Heart left ventricle (tissue), 16 donors: ENCODE data around the gene ATP11C. TPM values are rescaled to one million over a fixed set of nuclear protein-coding genes. Genes with fewer than 3 reads are reported as not detected.
"Not testable (repeated sequence)": the region's sequence is repeated elsewhere in the genome, so short reads cannot be mapped to it uniquely, and the experiment has no call there.

ENCODE experiments used
- ATAC-seq, 4 donors: fragments of 200-7000 bp; cut with Tn5 transposase; one replicate each; pipeline ENCODE4 v1.9.1; 2020 to 2022; ENCODE audit warnings: moderate library complexity in 4 of 4, mild to moderate bottlenecking in 3 of 4, moderate number of reproducible peaks in 1 of 4
- DNase-seq, 5 donors: peaks; one replicate each; pipeline ENCODE4 v3.0.0-alpha.2; 2020
- H3K27ac ChIP-seq, 12 donors: fragments of 200-600 bp; sonication (generic) in 4 of 12; one replicate each; pipeline versions ENCODE4 v1.5.0 to v1.8.0; 2016 to 2022; ENCODE audit warnings: mild to moderate bottlenecking in 2 of 12
- H3K27me3 ChIP-seq, 9 donors: fragments of 200-600 bp; sonication (generic) in 2 of 9; one replicate each; pipeline versions ENCODE4 v1.5.1 to v1.8.0; 2016 to 2022; ENCODE audit warnings: mild to moderate bottlenecking in 3 of 9
- H3K36me3 ChIP-seq, 9 donors: fragments of 200-600 bp; sonication (generic) in 2 of 9; one replicate each; pipeline versions ENCODE4 v1.5.0 to v1.8.0; 2018 to 2022; ENCODE audit warnings: mild to moderate bottlenecking in 2 of 9
- H3K4me1 ChIP-seq, 12 donors: fragments of 200-600 bp; sonication (generic) in 4 of 12; one replicate each; pipeline versions ENCODE4 v1.5.0 to v1.8.0; 2016 to 2022; ENCODE audit warnings: mild to moderate bottlenecking in 3 of 12
- H3K4me3 ChIP-seq, 12 donors: fragments of 200-600 bp; sonication (generic) in 4 of 12; one replicate each; pipeline versions ENCODE4 v1.5.0 to v1.8.0; 2017 to 2022; ENCODE audit warnings: mild to moderate bottlenecking in 9 of 12, moderate library complexity in 4 of 12
- H3K9me3 ChIP-seq, 12 donors: fragments of 200-600 bp; sonication (generic) in 4 of 12; one replicate each; pipeline versions ENCODE4 v1.5.0 to v1.8.0; 2016 to 2022; ENCODE audit warnings: mild to moderate bottlenecking in 1 of 12
- POLR2A ChIP-seq, 2 donors: fragments of 450-650 bp; IDR thresholded peaks; one replicate each; pipeline ENCODE4 v1.6.1; 2017; ENCODE audit warnings: antibody characterized with exemption in 2 of 2, mild to moderate bottlenecking in 2 of 2, moderate library complexity in 2 of 2
- WGBS, 4 donors: extraction: QIAGEN DNeasy Blood & Tissue Kit in 2 of 4; methylation state at CpG; one replicate each; pipeline versions ENCODE4 v1.1.5 to v1.1.7; 2013 to 2018; 5-methylcytosine and 5-hydroxymethylcytosine counted together
- intact Hi-C, 10 donors: fragments of 100-400 bp; cut with DNase I; formaldehyde crosslinking; loops; one replicate each; pipeline versions ENCODE4 v1.11.1 to v1.14.2; 2022
- polyA plus RNA-seq, 2 donors: library from polyadenylated mRNA; stranded (reverse); fragments of 200-250 nt; gene quantifications; one replicate each; pipeline ENCODE4 v1.2.3, GENCODE V29; 2013
- total RNA-seq, 9 donors: library from RNA; depleted of rRNA in 2 of 9; stranded (reverse); fragments of >200 nt in 2 of 9; fragmentation: NEBNext Ultra II Directional in 3 of 9; extraction: Animal tissue kit (Norgen Biotek cat#: 25700) in 3 of 9; gene quantifications; one replicate each; pipeline versions ENCODE4 v1.1.0 to v1.2.4, GENCODE V29; 2016 to 2023
- TF ChIP-seq, protein P1 (sequence below), 12 donors: fragments of 200-600 bp; sonication (generic) in 4 of 12; IDR thresholded peaks; one replicate each; pipeline versions ENCODE4 v1.5.0 to v1.8.0; 2018 to 2022; ENCODE audit warnings: antibody characterized with exemption in 12 of 12, mild to moderate bottlenecking in 5 of 12
- donor health status: ischemic (EF 13 %, LVEDD 7.1; RV severe dilation, severe dysfunction).
- donor health status: healthy with polysubstance abuse.
- donor health status: DM: no; HTN: yes; CAD: no.
- donor health status: DM: no; HTN: no; CAD: no.
- donor health status: ischemic (EF 25% LVEDD 6.9; RV normal size, moderate dysfunction).
- donor health status: ischemic (EF 25% LVEDD 5.7; RV mildly dilated, moderate dysfunction).
- donor health status: healthy.
- donor health status: DM: yes; HTN: yes; CAD: no.
- donor health status: ischemic (EF 35%, LVEDD 5.7; RV mildly dilated, moderate dysfunction).
- donor health status: nonischemic (EF 11% LVEDD 7.7; RV severe dilation, severe dysfunction).
- donor health status: DM: yes; HTN: yes; CAD: no.
- donor health status: PGD.
- donor health status: ischemic (EF 29% LVEDD 5.4; RV normal size, mild dysfunction).
- donor health status: nonischemic (EF 23%, LVEDD 6.1; RV moderate dilation, normal function).

ATP11C gene
- total and polyA plus RNA-seq, 11 donors = 1.1 to 10.2 (median 3.9) TPM

GRCh38 chrX:139850968-139851367 is 81.9 kb downstream of the ATP11C start:
- DNase-seq (no peak), ATAC-seq (no peak)
- Histone ChIP-seq H3K27ac (no peak overlapping the region), H3K4me1 (no peaks in the 10 kb centered on the region), H3K9me3 (no peaks in the 10 kb centered on the region), H3K36me3 (no peaks in the 10 kb centered on the region), H3K4me3 (no peak overlapping the region), H3K27me3 (peaks cover 0 to 3% (median 0%) of the 10 kb centered on the region in 9 donors)
- intact Hi-C loops = no loop called here
- TF ChIP-seq POLR2A (IDR thresholded peaks at IDR 0.05) = no peak
- 58 to 99% (median 82%) methylated on average over 1 to 2 of the region's 2 CpGs for WGBS, 4 donors

- DNase-seq (no peak), ATAC-seq (no peak)
- intact Hi-C loops = no loop called here
- H3K27ac ChIP-seq = no peak overlapping the region
- H3K27me3 ChIP-seq = peaks cover 0 to 3% (median 0%) of the 10 kb centered on the region in 9 donors
- H3K9me3 ChIP-seq = no peaks in the 10 kb centered on the region
- 45 to 72% (median 58%) methylated on average over 2 of the region's 2 CpGs for WGBS, 4 donors
- no peak overlapping the region for H3K4me3 ChIP-seq
- peaks cover 0 to 11% (median 0%) of the 10 kb centered on the region in 12 donors for H3K4me1 ChIP-seq
- no peak for TF ChIP-seq POLR2A (IDR thresholded peaks at IDR 0.05)
- TF ChIP-seq, protein P1, sequence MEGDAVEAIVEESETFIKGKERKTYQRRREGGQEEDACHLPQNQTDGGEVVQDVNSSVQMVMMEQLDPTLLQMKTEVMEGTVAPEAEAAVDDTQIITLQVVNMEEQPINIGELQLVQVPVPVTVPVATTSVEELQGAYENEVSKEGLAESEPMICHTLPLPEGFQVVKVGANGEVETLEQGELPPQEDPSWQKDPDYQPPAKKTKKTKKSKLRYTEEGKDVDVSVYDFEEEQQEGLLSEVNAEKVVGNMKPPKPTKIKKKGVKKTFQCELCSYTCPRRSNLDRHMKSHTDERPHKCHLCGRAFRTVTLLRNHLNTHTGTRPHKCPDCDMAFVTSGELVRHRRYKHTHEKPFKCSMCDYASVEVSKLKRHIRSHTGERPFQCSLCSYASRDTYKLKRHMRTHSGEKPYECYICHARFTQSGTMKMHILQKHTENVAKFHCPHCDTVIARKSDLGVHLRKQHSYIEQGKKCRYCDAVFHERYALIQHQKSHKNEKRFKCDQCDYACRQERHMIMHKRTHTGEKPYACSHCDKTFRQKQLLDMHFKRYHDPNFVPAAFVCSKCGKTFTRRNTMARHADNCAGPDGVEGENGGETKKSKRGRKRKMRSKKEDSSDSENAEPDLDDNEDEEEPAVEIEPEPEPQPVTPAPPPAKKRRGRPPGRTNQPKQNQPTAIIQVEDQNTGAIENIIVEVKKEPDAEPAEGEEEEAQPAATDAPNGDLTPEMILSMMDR (IDR thresholded peaks at IDR 0.05) = no peak
- H3K36me3 ChIP-seq = no peaks in the 10 kb centered on the region
Observed at GRCh38 chrX:139844884-139845283, 88.0 kb downstream of the ATP11C start.

GRCh38 chrX:139844163-139844562 is 88.7 kb downstream of the ATP11C start:
- H3K4me1 ChIP-seq = peaks cover 0 to 11% (median 0%) of the 10 kb centered on the region in 12 donors
- DNase-seq = no peak
- H3K27me3 ChIP-seq = no peaks in the 10 kb centered on the region
- intact Hi-C loops = no loop called here
- no peaks in the 10 kb centered on the region for H3K36me3 ChIP-seq
- H3K4me3 ChIP-seq = no peak overlapping the region
- TF ChIP-seq POLR2A (IDR thresholded peaks at IDR 0.05) = no peak
- TF ChIP-seq, protein P1 (IDR thresholded peaks at IDR 0.05) = no peak
- ATAC-seq = no peak
- H3K9me3 ChIP-seq = peaks cover 0 to 3% (median 0%) of the 10 kb centered on the region in 12 donors
- WGBS, 4 donors = 59 to 72% (median 69%) methylated on average over 2 of the region's 2 CpGs
- no peak overlapping the region for H3K27ac ChIP-seq

- ATAC-seq = no peak
- 62 to 74% (median 69%) methylated on average over 8 of the region's 8 CpGs for WGBS, 4 donors
Observed at GRCh38 chrX:139842326-139843185, 90.3 kb downstream of the ATP11C start.

DNA sequence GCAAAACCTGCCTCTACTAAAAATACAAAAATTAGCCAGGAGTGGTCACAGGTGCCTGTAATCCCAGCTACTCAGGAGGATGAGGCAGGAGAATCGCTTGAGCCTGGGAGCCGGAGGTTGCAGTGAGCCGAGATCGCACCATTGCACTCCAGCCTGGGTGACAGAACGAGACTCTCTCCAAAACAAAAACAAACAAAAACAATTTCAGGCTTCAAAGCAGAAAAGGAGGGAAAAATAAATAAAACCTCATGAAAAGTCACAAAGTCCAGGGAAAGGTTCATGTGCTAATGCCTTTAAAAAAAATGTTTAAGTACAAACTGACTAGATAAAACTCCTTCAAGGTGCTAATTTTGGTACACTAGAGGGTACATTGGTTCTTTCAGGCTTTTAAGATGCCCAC is 96.5 kb downstream of the ATP11C start:
- H3K4me3 ChIP-seq, H3K36me3 ChIP-seq, DNase-seq, H3K27ac ChIP-seq, H3K27me3 ChIP-seq, ATAC-seq: not testable (repeated sequence)
- Histone ChIP-seq H3K4me1 (peaks cover 0 to 15% (median 6%) of the 10 kb centered on the region in 12 donors), H3K9me3 (peaks cover 0 to 15% (median 1%) of the 10 kb centered on the region in 12 donors)
- intact Hi-C loops = loop anchor here in 2 of 10 donors (1.0 to 10.0 kb wide), 2 partner anchors 26 to 48 kb away; no protein-coding TSS in a partner anchor
- 88 to 99% (median 96%) methylated on average over 5 of the region's 5 CpGs for WGBS, 4 donors

More at GRCh38 chrX:139842326-139843185, 90.3 kb downstream of the ATP11C start:
- H3K27me3 ChIP-seq = no peaks in the 10 kb centered on the region
- intact Hi-C loops = no loop called here
- TF ChIP-seq POLR2A (IDR thresholded peaks at IDR 0.05) = no peak
- TF ChIP-seq, protein P1 (IDR thresholded peaks at IDR 0.05) = no peak
- H3K4me1 ChIP-seq = peaks cover 0 to 11% (median 0%) of the 10 kb centered on the region in 12 donors
- no peak for DNase-seq
- H3K27ac ChIP-seq = no peak overlapping the region
- H3K9me3 ChIP-seq = peaks cover 0 to 15% (median 1%) of the 10 kb centered on the region in 12 donors
- H3K36me3 ChIP-seq = no peaks in the 10 kb centered on the region
- H3K4me3 ChIP-seq = no peak overlapping the region
